Raji (cell line): Measurements from ENCODE around the gene DENND2A.

Experiments
- POLR2A ChIP-seq: IDR thresholded peaks from 2 replicates; pipeline ENCODE4 v1.6.1; 2011; ENCODE audit warnings: low read depth, low read length, control low read depth; ENCODE audit not compliant: insufficient read depth

DENND2A gene

GRCh38 chr7:140592964-140593671, 47.5 kb downstream of the DENND2A start:
- no peak for TF ChIP-seq POLR2A

- no peak for TF ChIP-seq POLR2A
Measured at GRCh38 chr7:140591180-140591902, 49.3 kb downstream of the DENND2A start.

GRCh38 chr7:140587243-140587642, 53.4 kb downstream of the DENND2A start:
- TF ChIP-seq POLR2A: no peak

- no peak for TF ChIP-seq POLR2A
Measured at GRCh38 chr7:140586516-140586915, 54.1 kb downstream of the DENND2A start.

GRCh38 chr7:140585333-140585732, 55.3 kb downstream of the DENND2A start:
- TF ChIP-seq POLR2A: no peak

- TF ChIP-seq POLR2A: no peak
Measured at GRCh38 chr7:140584195-140584851, 56.3 kb downstream of the DENND2A start.

- TF ChIP-seq POLR2A: no peak
Measured at GRCh38 chr7:140581411-140581810, 59.2 kb downstream of the DENND2A start.

GRCh38 chr7:140577651-140578050, 63.0 kb downstream of the DENND2A start:
- TF ChIP-seq POLR2A: no peak

GRCh38 chr7:140576589-140576988, 64.0 kb downstream of the DENND2A start:
- TF ChIP-seq POLR2A: no peak

- no peak for TF ChIP-seq POLR2A
Measured at GRCh38 chr7:140571538-140572122, 69.0 kb downstream of the DENND2A start.

GRCh38 chr7:140570120-140570519, 70.5 kb downstream of the DENND2A start:
- TF ChIP-seq POLR2A: no peak

GRCh38 chr7:140568021-140568813, 72.4 kb downstream of the DENND2A start:
- no peak for TF ChIP-seq POLR2A

GRCh38 chr7:140564643-140565042, 76.0 kb downstream of the DENND2A start:
- no peak for TF ChIP-seq POLR2A

- TF ChIP-seq POLR2A: no peak
Measured at GRCh38 chr7:140562926-140563481, 77.6 kb downstream of the DENND2A start.
